ENCODE data around the gene EDARADD. TPM values are rescaled to one million over a fixed set of nuclear protein-coding genes. Genes with fewer than 3 reads are reported as not detected.
A peak's percentile ranks its signal among the peaks of the same experiment; 100 is the strongest.

Gene EDARADD
- polyA plus RNA-seq, 1 donor from 2014 or later = not detected

GRCh38 chr1:236520445-236521005 lies 126.4 kb downstream of the EDARADD start:
- Mint-ChIP-seq H3K27me3 (peaks cover 2% of the 10 kb centered on the region), H3K4me3 (peak overlapping the region in 1 of 4 donors; percentile 89), H3K27ac (no peak overlapping the region)

GRCh38 chr1:236522937-236523703 lies 129.0 kb downstream of the EDARADD start:
- Mint-ChIP-seq H3K27ac (peak overlapping the region; percentile 3 to 77 (median 61)), H3K9me3 (peaks cover 0 to 4% (median 0%) of the 10 kb centered on the region in 3 donors), H3K27me3 (no peaks in the 10 kb centered on the region), H3K36me3 (peaks cover 7% of the 10 kb centered on the region), H3K4me3 (peak overlapping the region; percentile 89 to 99 (median 92)), H3K4me1 (peaks cover 9 to 13% (median 11%) of the 10 kb centered on the region in 3 donors)

More at GRCh38 chr1:236520445-236521005, 126.4 kb downstream of the EDARADD start:
- Mint-ChIP-seq H3K9me3 (peaks cover 0 to 4% (median 0%) of the 10 kb centered on the region in 3 donors), H3K36me3 (peaks cover 5% of the 10 kb centered on the region), H3K4me1 (peaks cover 8 to 10% (median 9%) of the 10 kb centered on the region in 3 donors)

- H3K4me3 Mint-ChIP-seq = peak within 1 kb of the TSS; percentile 89 to 99 (median 92)
- no peaks in the 10 kb centered on the region for H3K27me3 Mint-ChIP-seq
Observed at GRCh38 chr1:236523704-236524141, 129.6 kb downstream of the EDARADD start, which contains the start of gene LGALS8. TSS of gene LGALS8 (plus strand) at chr1:236523982. CDS start at chr1:236526071, 2,089 bp downstream.

DNA sequence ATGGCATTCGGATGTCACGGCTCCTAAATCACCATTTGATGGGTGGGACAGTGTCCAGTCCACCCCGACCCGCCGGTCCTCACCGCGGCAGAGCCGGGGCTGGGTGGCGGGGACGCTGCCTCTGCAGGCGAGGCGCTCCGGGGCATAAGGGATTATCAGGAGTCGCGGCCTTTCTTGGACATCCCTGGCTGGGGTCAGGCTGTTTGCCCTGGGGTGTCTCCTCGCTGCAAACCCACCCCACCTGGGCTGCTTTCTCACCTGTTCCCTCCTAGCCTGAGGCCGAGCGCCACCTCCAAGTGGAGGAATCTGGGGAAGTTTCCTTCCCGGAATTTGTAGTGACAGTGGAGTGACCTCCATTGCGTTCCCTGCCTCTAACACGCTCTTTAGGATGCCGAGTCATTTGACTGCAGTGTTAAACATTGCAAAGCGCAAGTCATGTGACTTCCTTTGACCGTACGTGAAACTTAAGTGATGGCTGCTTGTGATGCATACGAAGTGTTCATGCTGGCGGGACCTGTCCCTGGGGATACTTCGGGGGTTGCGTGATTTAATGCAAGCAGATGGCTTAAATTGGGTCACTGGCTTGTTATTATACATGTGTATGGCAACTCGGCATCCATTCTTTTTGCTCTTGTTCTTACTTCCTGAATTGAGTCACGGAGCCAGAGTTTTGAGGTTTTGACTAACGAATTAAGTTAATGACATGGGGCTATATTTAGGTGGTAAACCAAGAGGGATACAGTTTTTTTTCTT lies 130.2 kb downstream of the EDARADD start:
- H3K27ac Mint-ChIP-seq = peak overlapping the region; percentile 77 to 93 (median 93)
- peak overlapping the region; percentile 89 to 99 (median 92) for H3K4me3 Mint-ChIP-seq
- H3K4me1 Mint-ChIP-seq = peaks cover 9 to 13% (median 11%) of the 10 kb centered on the region in 3 donors
- H3K9me3 Mint-ChIP-seq = peaks cover 0 to 4% (median 0%) of the 10 kb centered on the region in 3 donors
- peaks cover 7% of the 10 kb centered on the region for H3K36me3 Mint-ChIP-seq
- H3K27me3 Mint-ChIP-seq = no peaks in the 10 kb centered on the region

More at GRCh38 chr1:236523704-236524141, 129.6 kb downstream of the EDARADD start, which contains the start of gene LGALS8:
- H3K36me3 Mint-ChIP-seq = peaks cover 7% of the 10 kb centered on the region
- H3K4me1 Mint-ChIP-seq = peaks cover 9 to 13% (median 11%) of the 10 kb centered on the region in 3 donors
- H3K9me3 Mint-ChIP-seq = peaks cover 0 to 4% (median 0%) of the 10 kb centered on the region in 3 donors
- peak within 1 kb of the TSS; percentile 77 to 93 (median 93) for H3K27ac Mint-ChIP-seq

- Mint-ChIP-seq H3K4me1 (peaks cover 9 to 13% (median 11%) of the 10 kb centered on the region in 3 donors), H3K27me3 (no peaks in the 10 kb centered on the region), H3K27ac (peak overlapping the region; percentile 77 to 93 (median 93)), H3K4me3 (peak overlapping the region; percentile 89 to 99 (median 92)), H3K36me3 (peaks cover 7% of the 10 kb centered on the region), H3K9me3 (peaks cover 0 to 4% (median 0%) of the 10 kb centered on the region in 3 donors)
Observed at GRCh38 chr1:236524895-236525184, 130.8 kb downstream of the EDARADD start.

- H3K36me3 Mint-ChIP-seq = peaks cover 7% of the 10 kb centered on the region
- H3K27me3 Mint-ChIP-seq = no peaks in the 10 kb centered on the region
- peak overlapping the region in 2 of 4 donors; percentile 19 to 52 for H3K4me3 Mint-ChIP-seq
- H3K27ac Mint-ChIP-seq = peak overlapping the region in 1 of 3 donors; percentile 17
- H3K4me1 Mint-ChIP-seq = peaks cover 19 to 24% (median 20%) of the 10 kb centered on the region in 3 donors
- H3K9me3 Mint-ChIP-seq = peaks cover 0 to 3% (median 0%) of the 10 kb centered on the region in 3 donors
Observed at GRCh38 chr1:236526079-236526478, 132.0 kb downstream of the EDARADD start.

- H3K36me3 Mint-ChIP-seq = peaks cover 14% of the 10 kb centered on the region
- peak overlapping the region in 3 of 4 donors; percentile 11 to 66 (median 50) for H3K4me3 Mint-ChIP-seq
Observed at GRCh38 chr1:236530286-236530685, 136.2 kb downstream of the EDARADD start.

DNA sequence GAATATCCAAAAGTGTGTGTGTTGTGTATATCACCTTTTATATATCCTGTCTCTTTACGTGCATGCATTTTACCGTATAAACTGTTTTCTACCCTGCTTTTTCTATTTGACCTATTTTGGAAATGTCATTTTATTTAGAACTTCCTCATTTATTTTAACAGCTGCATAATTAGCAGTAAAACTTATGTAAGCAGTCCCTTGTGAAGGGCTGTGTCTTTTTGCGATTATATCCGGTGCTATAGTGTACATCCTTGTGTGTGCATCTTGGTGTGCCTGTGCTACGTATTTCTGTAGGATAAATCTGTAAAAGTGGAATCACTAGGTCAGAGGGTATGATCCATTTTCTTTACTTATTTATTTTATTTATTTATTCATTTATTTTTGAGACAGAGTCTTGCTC lies 136.9 kb downstream of the EDARADD start:
- H3K36me3 Mint-ChIP-seq = peaks cover 16% of the 10 kb centered on the region
- no peaks in the 10 kb centered on the region for H3K9me3 Mint-ChIP-seq
- H3K4me3 Mint-ChIP-seq = no peak overlapping the region
- H3K27ac Mint-ChIP-seq = no peak overlapping the region
- H3K4me1 Mint-ChIP-seq = peaks cover 20 to 30% (median 25%) of the 10 kb centered on the region in 3 donors
- H3K27me3 Mint-ChIP-seq = no peaks in the 10 kb centered on the region

More at GRCh38 chr1:236530286-236530685, 136.2 kb downstream of the EDARADD start:
- no peaks in the 10 kb centered on the region for H3K27me3 Mint-ChIP-seq
- no peaks in the 10 kb centered on the region for H3K9me3 Mint-ChIP-seq
- H3K4me1 Mint-ChIP-seq = peaks cover 20 to 30% (median 25%) of the 10 kb centered on the region in 3 donors
- peak overlapping the region in 1 of 3 donors; percentile 35 for H3K27ac Mint-ChIP-seq

- Mint-ChIP-seq H3K4me1 (peaks cover 19 to 27% (median 23%) of the 10 kb centered on the region in 3 donors), H3K27ac (no peak overlapping the region)
Observed at GRCh38 chr1:236532850-236533249, 138.8 kb downstream of the EDARADD start.

GRCh38 chr1:236534151-236534651 lies 140.1 kb downstream of the EDARADD start:
- Mint-ChIP-seq H3K4me3 (peak overlapping the region in 1 of 4 donors; percentile 21), H3K27me3 (no peaks in the 10 kb centered on the region), H3K9me3 (no peaks in the 10 kb centered on the region), H3K36me3 (peaks cover 20% of the 10 kb centered on the region), H3K4me1 (peaks cover 19 to 27% (median 23%) of the 10 kb centered on the region in 3 donors), H3K27ac (peak overlapping the region in 1 of 3 donors; percentile 47)

More at GRCh38 chr1:236532850-236533249, 138.8 kb downstream of the EDARADD start:
- peaks cover 15% of the 10 kb centered on the region for H3K36me3 Mint-ChIP-seq
- H3K9me3 Mint-ChIP-seq = no peaks in the 10 kb centered on the region
- no peaks in the 10 kb centered on the region for H3K27me3 Mint-ChIP-seq
- H3K4me3 Mint-ChIP-seq = peak overlapping the region in 1 of 4 donors; percentile 40

Other genes with a start within 250 kb of the EDARADD start
- 2.8 TPM for gene ERO1B, start 112.3 kb upstream of the EDARADD start, polyA plus RNA-seq
- gene LGALS8, start 129.7 kb downstream of the EDARADD start, polyA plus RNA-seq = 23.7 TPM
- gene HEATR1, start 210.2 kb downstream of the EDARADD start, polyA plus RNA-seq = 7.4 TPM

All from IgD-negative memory B cell (primary cell).